Measurements from ENCODE around the gene CLIP2.

The CLIP2 gene

GRCh38 chr7:74290981-74291441, 1.8 kb downstream of the CLIP2 start:
- DNase-seq (ENCODE audit: low read depth in 2 of 2) = no peak
- peak overlapping the region; percentile 88 to 93 for H3K4me3 ChIP-seq (replicated peaks in 1 of 2; ENCODE audit: low read depth in 2 of 2, low read length in 2 of 2)
- TF ChIP-seq CTCF (IDR thresholded peaks at IDR 0.05; ENCODE audit: low read depth, low read length) = no peak

- DNase-seq (ENCODE audit: low read depth in 2 of 2) = no peak
- H3K4me3 ChIP-seq (replicated peaks in 1 of 2; ENCODE audit: low read depth in 2 of 2, low read length in 2 of 2) = no peak overlapping the region
- TF ChIP-seq CTCF (IDR thresholded peaks at IDR 0.05; ENCODE audit: low read depth, low read length) = no peak
Observed at GRCh38 chr7:74291535-74291934, 2.3 kb downstream of the CLIP2 start.

GRCh38 chr7:74292757-74293576, 3.8 kb downstream of the CLIP2 start:
- no peak overlapping the region for H3K4me3 ChIP-seq (replicated peaks in 1 of 2; ENCODE audit: low read depth in 2 of 2, low read length in 2 of 2)
- DNase-seq (ENCODE audit: low read depth in 2 of 2) = no peak
- no peak for TF ChIP-seq CTCF (IDR thresholded peaks at IDR 0.05; ENCODE audit: low read depth, low read length)

DNA sequence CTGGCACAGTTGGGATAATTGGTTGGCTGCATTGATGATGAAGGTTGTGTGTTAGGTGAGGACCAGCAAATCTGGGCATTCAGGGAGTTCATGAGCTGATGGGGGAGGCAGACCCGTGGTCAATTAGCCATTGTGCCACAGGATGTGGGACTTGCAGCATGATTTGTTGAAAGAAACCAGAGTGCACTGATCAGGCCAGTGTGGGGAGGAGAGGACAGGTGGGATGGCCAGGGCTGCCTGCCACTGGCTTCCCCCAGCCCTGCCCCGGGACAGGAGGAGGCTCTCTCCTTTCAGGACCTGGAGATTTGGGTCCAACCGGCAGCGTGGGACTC, 4.3 kb downstream of the CLIP2 start:
- TF ChIP-seq CTCF (IDR thresholded peaks at IDR 0.05; ENCODE audit: low read depth, low read length) = no peak
- no peak overlapping the region for H3K4me3 ChIP-seq (replicated peaks in 1 of 2; ENCODE audit: low read depth in 2 of 2, low read length in 2 of 2)
- DNase-seq (ENCODE audit: low read depth in 2 of 2) = no peak

DNA sequence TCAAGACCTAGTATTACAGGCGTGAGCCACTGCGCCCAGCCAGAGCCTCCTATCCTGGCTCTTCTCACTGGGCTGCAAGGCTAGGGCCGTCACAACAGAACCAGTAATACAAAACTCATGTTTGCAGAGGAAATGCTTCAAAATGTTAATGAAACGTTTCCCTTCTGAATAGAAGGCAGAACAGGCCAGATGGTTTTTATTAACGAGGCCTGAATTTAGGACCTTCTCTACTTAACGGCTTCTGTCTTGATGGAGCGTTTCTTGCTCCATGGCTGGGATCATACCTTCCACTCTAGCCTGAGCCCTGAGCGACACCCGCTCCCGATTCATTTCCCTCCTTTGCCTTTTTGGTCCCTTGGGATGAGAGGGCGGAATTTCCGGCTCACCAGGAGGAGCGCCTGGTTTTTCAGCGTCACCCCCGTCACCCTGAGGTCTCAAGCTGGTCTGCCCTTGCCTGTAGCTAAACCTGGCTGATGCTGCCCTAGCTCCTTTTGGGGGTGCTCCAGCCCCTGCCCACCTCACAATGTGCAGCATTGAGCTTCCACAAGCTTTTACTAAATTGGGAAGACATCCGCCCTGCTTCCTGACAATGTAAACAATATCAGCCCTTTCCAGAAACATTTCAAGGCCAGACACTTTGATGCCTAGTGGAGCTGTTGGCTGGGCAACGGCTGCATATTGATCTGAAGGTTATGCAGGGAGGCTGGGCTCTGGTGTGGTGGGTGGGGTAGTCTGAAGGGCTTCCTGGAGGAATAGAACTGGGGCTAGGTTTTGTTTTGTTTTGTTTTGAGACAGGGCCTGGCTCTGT, 5.2 kb downstream of the CLIP2 start:
- DNase-seq (ENCODE audit: low read depth in 2 of 2) = peak; percentile 72 to 75
- TF ChIP-seq CTCF (IDR thresholded peaks at IDR 0.05; ENCODE audit: low read depth, low read length) = no peak
- peak overlapping the region in 1 of 2 donors; percentile 5 for H3K4me3 ChIP-seq (replicated peaks in 1 of 2; ENCODE audit: low read depth in 2 of 2, low read length in 2 of 2)

DNA sequence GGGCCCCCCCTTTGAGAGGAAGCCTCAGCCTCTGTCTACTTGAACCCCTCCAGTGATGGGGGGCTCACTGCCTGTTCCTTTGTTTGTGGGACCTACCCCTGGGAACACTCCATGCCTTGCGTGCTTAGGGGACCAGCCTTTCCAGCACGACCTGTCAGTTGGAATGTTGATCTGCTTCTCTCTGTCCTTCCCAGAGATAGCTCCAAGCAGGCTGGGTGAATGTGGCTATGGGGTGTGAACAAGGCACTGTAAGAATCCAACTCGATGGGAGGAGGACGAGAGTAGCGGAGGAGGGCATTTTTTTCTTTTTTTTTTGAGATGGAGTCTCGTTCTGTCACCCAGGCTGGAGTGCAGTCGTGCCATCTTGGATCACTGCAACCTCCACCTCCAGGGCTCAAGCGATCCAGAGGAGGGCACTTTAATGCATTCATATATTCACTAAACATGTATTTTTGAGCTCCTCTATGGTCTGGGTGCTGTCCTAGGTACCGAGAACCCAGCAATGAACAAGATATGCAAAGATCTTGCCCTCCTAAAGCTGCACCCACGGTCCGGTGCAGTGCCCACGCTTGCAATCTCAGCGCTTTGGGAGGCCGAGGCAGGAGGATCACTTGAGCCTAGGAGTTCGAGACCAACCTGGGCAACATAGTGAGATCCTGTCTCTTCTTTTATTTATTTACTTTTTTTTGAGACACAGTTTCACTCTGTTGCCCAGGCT, 8.5 kb downstream of the CLIP2 start:
- H3K4me3 ChIP-seq (replicated peaks in 1 of 2; ENCODE audit: low read depth in 2 of 2, low read length in 2 of 2) = no peak overlapping the region
- no peak for TF ChIP-seq CTCF (IDR thresholded peaks at IDR 0.05; ENCODE audit: low read depth, low read length)
- DNase-seq (ENCODE audit: low read depth in 2 of 2) = no peak
